Measurements from ENCODE around the gene LARP4B.

GRCh38 chr10:853017-853416 lies 78.5 kb downstream of the LARP4B start:
- no peak for TF ChIP-seq CTCF (conservative IDR thresholded peaks at IDR 0.05; ENCODE audit: low read length)
- TF ChIP-seq EZH2phosphoT487 (IDR thresholded peaks at IDR 0.05; ENCODE audit: borderline replicate concordance, low read depth, low read length): no peak

Data from OCI-LY7 (cell line).